ENCODE data around the gene FILIP1L. TPM values are rescaled to one million over a fixed set of nuclear protein-coding genes. Genes with fewer than 3 reads are reported as not detected.

Gene FILIP1L
- total and polyA plus RNA-seq, 4 experiments from 2014 or later = 0.32 TPM; not detected in 3

DNA sequence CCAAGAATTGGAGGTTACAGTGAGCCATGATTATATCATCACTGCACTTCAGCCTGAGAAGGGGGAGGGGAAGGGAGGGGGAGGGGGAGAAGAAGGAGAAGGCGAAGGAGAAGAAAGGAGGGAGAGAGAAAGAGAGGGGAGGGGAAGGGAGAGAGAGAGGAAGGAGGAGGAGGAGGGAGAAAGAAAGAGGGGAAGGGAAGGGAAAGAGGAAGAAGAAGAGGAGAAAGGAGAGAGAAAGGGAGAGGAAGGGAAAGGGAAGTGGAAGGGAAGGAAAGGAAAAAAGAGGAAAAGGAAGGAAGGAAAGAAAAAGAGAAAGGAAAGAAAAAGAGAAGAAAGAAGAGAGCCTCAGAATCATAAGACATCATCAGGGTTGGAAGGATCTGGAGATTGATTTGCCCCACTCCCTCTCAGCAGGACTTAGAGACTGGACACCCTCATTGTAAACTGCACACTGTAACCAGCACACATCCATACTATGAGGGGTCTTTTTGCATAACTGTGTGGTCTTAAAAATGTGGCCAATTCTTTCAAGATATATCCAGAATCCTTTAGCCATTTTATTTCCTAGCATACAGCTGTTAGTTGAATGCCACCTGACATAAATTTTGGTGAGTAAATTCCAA, 165.7 kb downstream of the FILIP1L start:
- no peaks in the 10 kb centered on the region for H3K9me3 Mint-ChIP-seq
- no peak for DNase-seq
- H3K9me3 ChIP-seq (ENCODE audit: control insufficient read depth in 1 of 2, low read length in 2 of 2) = no peaks in the 10 kb centered on the region
- intact Hi-C loops (cut with micrococcal nuclease) = no loop called here
- no peaks in the 10 kb centered on the region for H3K27me3 Mint-ChIP-seq
- H3K27ac ChIP-seq (ENCODE audit: low read depth, low read length) = no peak overlapping the region
- CTCF ChIA-PET (ENCODE audit: partially characterized antibody) = no interaction called here
- POLR2A ChIA-PET (ENCODE audit: partially characterized antibody) = no interaction called here
- peak overlapping the region in 1 of 7 donors; percentile 52 for H3K27ac Mint-ChIP-seq
- no peaks in the 10 kb centered on the region for H3K4me1 ChIP-seq (ENCODE audit: insufficient read depth, low read length)
- no peaks in the 10 kb centered on the region for H3K27me3 ChIP-seq (ENCODE audit: insufficient read depth, low read length)
- H3K4me3 ChIP-seq (ENCODE audit: low read length in 2 of 2) = no peak overlapping the region
- no peaks in the 10 kb centered on the region for H3K4me1 Mint-ChIP-seq
- H3K36me3 ChIP-seq (ENCODE audit: insufficient read depth, low read length) = no peaks in the 10 kb centered on the region
- H3K36me3 Mint-ChIP-seq = no peaks in the 10 kb centered on the region
- H3K4me3 Mint-ChIP-seq = no peak overlapping the region

DNA sequence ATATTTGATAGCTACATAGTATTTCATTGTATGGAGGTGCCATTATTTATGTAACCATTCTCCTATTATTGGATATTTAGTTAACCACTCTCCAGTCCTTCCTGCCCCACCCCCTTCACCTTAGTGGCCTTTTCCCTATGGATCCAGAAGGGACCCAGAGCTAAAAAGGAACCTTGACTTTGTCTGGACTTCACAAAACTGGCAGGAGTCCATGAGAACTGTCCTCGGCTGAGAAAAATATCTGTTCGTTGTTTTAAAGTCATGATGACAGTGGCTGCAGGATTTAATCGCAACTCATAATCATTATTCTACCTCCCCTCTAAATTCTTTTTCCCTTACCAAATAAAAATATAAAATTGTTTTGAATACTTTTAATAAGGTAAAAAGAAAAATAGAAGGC, 166.9 kb downstream of the FILIP1L start:
- Mint-ChIP-seq H3K27ac (no peak overlapping the region), H3K36me3 (no peaks in the 10 kb centered on the region), H3K27me3 (no peaks in the 10 kb centered on the region), H3K4me3 (no peak overlapping the region), H3K9me3 (no peaks in the 10 kb centered on the region), H3K4me1 (no peaks in the 10 kb centered on the region)
- H3K27me3 ChIP-seq (ENCODE audit: insufficient read depth, low read length) = no peaks in the 10 kb centered on the region
- H3K4me1 ChIP-seq (ENCODE audit: insufficient read depth, low read length) = no peaks in the 10 kb centered on the region
- intact Hi-C loops (cut with micrococcal nuclease) = no loop called here
- ChIA-PET POLR2A (ENCODE audit: partially characterized antibody) (no interaction called here), CTCF (ENCODE audit: partially characterized antibody) (no interaction called here)
- no peaks in the 10 kb centered on the region for H3K9me3 ChIP-seq (ENCODE audit: control insufficient read depth in 1 of 2, low read length in 2 of 2)
- no peak overlapping the region for H3K4me3 ChIP-seq (ENCODE audit: low read length in 2 of 2)
- H3K36me3 ChIP-seq (ENCODE audit: insufficient read depth, low read length) = no peaks in the 10 kb centered on the region
- no peak for DNase-seq
- H3K27ac ChIP-seq (ENCODE audit: low read depth, low read length) = no peak overlapping the region

DNA sequence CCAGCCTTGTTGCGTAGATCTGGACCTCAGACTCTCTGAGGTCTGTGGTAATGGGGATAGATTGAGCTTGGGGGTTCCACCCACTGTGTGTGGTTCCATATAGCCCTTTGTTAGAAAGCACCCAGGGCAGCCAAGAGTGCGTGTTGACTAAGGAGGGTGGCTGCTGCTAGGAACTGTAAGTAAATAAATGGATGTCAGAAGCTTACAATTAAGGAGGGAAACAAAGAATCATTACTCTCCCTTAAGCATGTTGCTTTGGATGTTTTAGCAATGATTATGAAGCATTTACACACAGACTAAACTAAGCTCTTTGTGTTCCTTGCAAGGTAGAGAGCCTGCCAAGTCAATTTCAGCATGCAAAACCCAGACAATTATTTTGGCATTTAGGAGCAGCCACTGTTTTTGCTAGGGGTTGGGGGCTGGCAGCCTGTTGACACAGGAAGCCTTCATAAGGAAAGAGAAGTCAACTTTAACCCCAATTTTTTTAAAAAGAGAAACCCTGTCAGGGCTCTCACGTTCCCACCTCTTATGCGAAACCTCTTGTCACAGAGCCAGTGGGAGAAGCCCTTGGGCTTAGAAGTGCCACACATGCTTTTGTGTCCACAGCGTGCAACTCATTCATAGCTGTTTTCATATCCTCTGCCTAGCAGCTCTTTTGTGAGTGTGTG, 168.8 kb downstream of the FILIP1L start:
- no peaks in the 10 kb centered on the region for H3K9me3 Mint-ChIP-seq
- H3K27ac Mint-ChIP-seq = no peak overlapping the region
- no peaks in the 10 kb centered on the region for H3K27me3 Mint-ChIP-seq
- H3K9me3 ChIP-seq (ENCODE audit: control insufficient read depth in 1 of 2, low read length in 2 of 2) = no peaks in the 10 kb centered on the region
- DNase-seq = no peak
- H3K27me3 ChIP-seq (ENCODE audit: insufficient read depth, low read length) = no peaks in the 10 kb centered on the region
- H3K36me3 ChIP-seq (ENCODE audit: insufficient read depth, low read length) = no peaks in the 10 kb centered on the region
- ChIA-PET CTCF (ENCODE audit: partially characterized antibody) (no interaction called here), POLR2A (ENCODE audit: partially characterized antibody) (no interaction called here)
- H3K4me3 Mint-ChIP-seq = no peak overlapping the region
- H3K36me3 Mint-ChIP-seq = no peaks in the 10 kb centered on the region
- intact Hi-C loops (cut with micrococcal nuclease) = no loop called here
- no peaks in the 10 kb centered on the region for H3K4me1 ChIP-seq (ENCODE audit: insufficient read depth, low read length)
- no peak overlapping the region for H3K27ac ChIP-seq (ENCODE audit: low read depth, low read length)
- no peak overlapping the region for H3K4me3 ChIP-seq (ENCODE audit: low read length in 2 of 2)
- no peaks in the 10 kb centered on the region for H3K4me1 Mint-ChIP-seq

DNA sequence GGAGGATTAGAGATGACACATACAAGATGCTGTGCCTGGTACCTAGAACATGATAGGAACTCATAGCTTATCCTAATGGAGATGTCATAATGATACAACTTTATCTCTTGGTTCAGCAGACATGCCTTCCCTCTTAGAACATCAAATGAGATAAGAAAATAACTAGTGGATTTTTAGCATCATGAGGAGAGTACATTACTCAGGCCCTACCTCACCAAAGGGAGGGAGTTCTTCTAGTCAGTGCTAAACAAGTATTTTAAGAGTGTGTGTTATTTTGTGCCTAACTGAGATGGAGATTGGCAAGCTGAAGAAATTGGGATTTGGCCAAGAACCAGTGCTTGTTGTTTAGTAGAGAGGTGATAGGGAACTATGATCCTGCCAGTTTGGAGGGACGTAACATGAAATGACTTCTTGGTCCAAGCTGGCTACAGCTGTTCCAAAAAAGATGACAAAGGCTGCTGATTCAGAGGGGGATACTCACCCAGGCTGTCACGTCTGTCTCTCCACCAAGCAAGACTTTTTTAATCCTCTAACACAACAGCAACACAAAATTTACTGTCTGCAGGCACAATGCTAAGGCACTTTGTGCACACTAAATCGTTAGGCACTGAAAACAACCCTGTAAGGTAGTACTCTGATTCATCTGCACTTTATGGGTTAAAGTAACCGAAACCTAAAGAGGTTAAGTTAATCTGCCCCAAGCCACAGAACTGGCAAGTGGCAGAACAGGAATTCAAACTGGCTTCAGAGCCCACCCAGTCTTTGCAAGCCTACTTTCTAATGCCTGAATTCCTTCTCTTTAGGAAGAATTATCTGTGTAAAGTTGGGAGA, 170.2 kb downstream of the FILIP1L start:
- H3K4me1 Mint-ChIP-seq = no peaks in the 10 kb centered on the region
- DNase-seq = no peak
- POLR2A ChIA-PET (ENCODE audit: partially characterized antibody) = no interaction called here
- Histone ChIP-seq H3K27me3 (ENCODE audit: insufficient read depth, low read length) (no peaks in the 10 kb centered on the region), H3K9me3 (ENCODE audit: control insufficient read depth in 1 of 2, low read length in 2 of 2) (no peaks in the 10 kb centered on the region), H3K4me1 (ENCODE audit: insufficient read depth, low read length) (no peaks in the 10 kb centered on the region), H3K4me3 (ENCODE audit: low read length in 2 of 2) (no peak overlapping the region), H3K36me3 (ENCODE audit: insufficient read depth, low read length) (no peaks in the 10 kb centered on the region), H3K27ac (ENCODE audit: low read depth, low read length) (no peak overlapping the region)
- no peaks in the 10 kb centered on the region for H3K36me3 Mint-ChIP-seq
- no peak overlapping the region for H3K4me3 Mint-ChIP-seq
- no peak overlapping the region for H3K27ac Mint-ChIP-seq
- H3K9me3 Mint-ChIP-seq = no peaks in the 10 kb centered on the region
- H3K27me3 Mint-ChIP-seq = no peaks in the 10 kb centered on the region
- intact Hi-C loops (cut with micrococcal nuclease) = no loop called here
- CTCF ChIA-PET (ENCODE audit: partially characterized antibody) = no interaction called here

DNA sequence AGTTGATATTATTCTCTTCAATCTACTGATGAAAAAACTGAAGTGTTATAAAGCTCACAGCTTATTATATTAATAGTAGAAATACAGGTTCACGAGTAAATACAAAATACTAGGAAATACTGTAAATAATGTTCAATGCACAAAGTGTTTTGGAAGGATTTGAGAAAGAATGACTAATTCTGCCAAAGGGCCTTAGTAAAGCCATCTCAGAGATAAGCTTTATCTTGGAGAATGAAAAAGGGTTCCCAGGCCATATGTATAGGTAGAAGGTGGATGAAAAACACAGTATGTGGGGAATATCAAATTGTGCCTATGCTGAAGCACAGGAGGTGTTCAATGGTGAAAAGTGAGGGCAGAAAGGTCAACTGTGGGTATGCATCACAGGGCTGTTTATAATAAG, 173.1 kb downstream of the FILIP1L start:
- Mint-ChIP-seq H3K36me3 (peaks cover 0 to 3% of the 10 kb centered on the region in 2 donors), H3K9me3 (no peaks in the 10 kb centered on the region), H3K27me3 (no peaks in the 10 kb centered on the region), H3K27ac (no peak overlapping the region), H3K4me3 (no peak overlapping the region), H3K4me1 (peaks cover 0 to 2% (median 0%) of the 10 kb centered on the region in 4 donors)
- Histone ChIP-seq H3K4me1 (ENCODE audit: insufficient read depth, low read length) (no peaks in the 10 kb centered on the region), H3K9me3 (ENCODE audit: control insufficient read depth in 1 of 2, low read length in 2 of 2) (no peaks in the 10 kb centered on the region), H3K27me3 (ENCODE audit: insufficient read depth, low read length) (no peaks in the 10 kb centered on the region), H3K36me3 (ENCODE audit: insufficient read depth, low read length) (no peaks in the 10 kb centered on the region), H3K27ac (ENCODE audit: low read depth, low read length) (no peak overlapping the region), H3K4me3 (ENCODE audit: low read length in 2 of 2) (no peak overlapping the region)
- intact Hi-C loops (cut with micrococcal nuclease) = no loop called here
- ChIA-PET POLR2A (ENCODE audit: partially characterized antibody) (no interaction called here), CTCF (ENCODE audit: partially characterized antibody) (no interaction called here)
- no peak for DNase-seq

DNA sequence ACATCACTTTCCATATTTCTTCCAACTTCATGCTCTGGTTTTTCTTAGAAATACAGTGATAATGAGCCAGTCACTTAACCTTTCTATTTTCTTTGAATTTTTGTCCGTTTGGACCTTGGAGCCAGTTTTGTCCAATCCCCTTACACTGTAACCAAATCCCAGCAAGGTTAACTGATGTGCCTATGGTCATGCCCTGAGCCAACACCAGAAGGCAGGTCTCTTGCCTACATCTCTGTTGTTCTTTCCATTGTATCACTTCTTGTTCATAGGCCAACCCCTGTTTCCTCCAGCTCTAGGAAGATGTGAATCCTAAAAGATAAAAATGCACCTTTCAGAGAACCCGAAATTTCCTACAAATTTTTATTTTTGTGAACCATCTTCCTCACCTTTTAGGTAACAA, 174.0 kb downstream of the FILIP1L start:
- intact Hi-C loops (cut with micrococcal nuclease) = no loop called here
- Histone ChIP-seq H3K36me3 (ENCODE audit: insufficient read depth, low read length) (no peaks in the 10 kb centered on the region), H3K27me3 (ENCODE audit: insufficient read depth, low read length) (no peaks in the 10 kb centered on the region), H3K4me3 (ENCODE audit: low read length in 2 of 2) (no peak overlapping the region), H3K4me1 (ENCODE audit: insufficient read depth, low read length) (no peaks in the 10 kb centered on the region), H3K27ac (ENCODE audit: low read depth, low read length) (no peak overlapping the region), H3K9me3 (ENCODE audit: control insufficient read depth in 1 of 2, low read length in 2 of 2) (no peaks in the 10 kb centered on the region)
- ChIA-PET POLR2A (ENCODE audit: partially characterized antibody) (no interaction called here), CTCF (ENCODE audit: partially characterized antibody) (no interaction called here)
- Mint-ChIP-seq H3K36me3 (peaks cover 0 to 3% of the 10 kb centered on the region in 2 donors), H3K4me3 (no peak overlapping the region), H3K9me3 (no peaks in the 10 kb centered on the region), H3K4me1 (peaks cover 0 to 2% (median 0%) of the 10 kb centered on the region in 4 donors), H3K27me3 (no peaks in the 10 kb centered on the region), H3K27ac (no peak overlapping the region)
- DNase-seq = no peak

DNA sequence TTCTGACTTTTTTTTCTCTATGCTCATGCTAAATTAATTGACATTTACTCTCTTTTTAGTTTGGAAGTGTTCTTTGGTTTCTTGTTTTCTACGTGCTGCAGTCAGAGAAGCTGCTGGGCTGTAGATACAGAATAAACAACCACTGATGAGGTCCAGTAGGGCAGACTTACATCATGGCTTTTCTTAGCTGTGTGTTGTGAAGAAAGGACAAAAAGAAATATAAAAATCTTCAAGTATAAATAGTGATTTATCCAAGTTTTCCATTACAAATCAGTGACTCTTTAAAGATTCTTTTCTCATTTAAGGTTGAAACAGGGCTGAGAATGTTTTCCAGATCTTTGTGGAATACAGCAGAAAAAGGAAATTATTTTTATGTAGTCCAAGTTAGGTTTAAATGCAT, 174.4 kb downstream of the FILIP1L start:
- H3K9me3 Mint-ChIP-seq = no peaks in the 10 kb centered on the region
- H3K4me1 Mint-ChIP-seq = peaks cover 0 to 2% (median 0%) of the 10 kb centered on the region in 4 donors
- H3K4me3 Mint-ChIP-seq = no peak overlapping the region
- H3K36me3 Mint-ChIP-seq = peaks cover 0 to 3% of the 10 kb centered on the region in 2 donors
- Histone ChIP-seq H3K4me3 (ENCODE audit: low read length in 2 of 2) (no peak overlapping the region), H3K9me3 (ENCODE audit: control insufficient read depth in 1 of 2, low read length in 2 of 2) (no peaks in the 10 kb centered on the region), H3K27me3 (ENCODE audit: insufficient read depth, low read length) (no peaks in the 10 kb centered on the region), H3K4me1 (ENCODE audit: insufficient read depth, low read length) (no peaks in the 10 kb centered on the region), H3K36me3 (ENCODE audit: insufficient read depth, low read length) (no peaks in the 10 kb centered on the region), H3K27ac (ENCODE audit: low read depth, low read length) (no peak overlapping the region)
- no peak for DNase-seq
- intact Hi-C loops (cut with micrococcal nuclease) = no loop called here
- ChIA-PET POLR2A (ENCODE audit: partially characterized antibody) (no interaction called here), CTCF (ENCODE audit: partially characterized antibody) (no interaction called here)
- H3K27me3 Mint-ChIP-seq = no peaks in the 10 kb centered on the region
- no peak overlapping the region for H3K27ac Mint-ChIP-seq
